IMR-90 (cell line): ENCODE data around the gene TAS2R40. TPM values are rescaled to one million over a fixed set of nuclear protein-coding genes. Genes with fewer than 3 reads are reported as not detected.

Experiments used
- ATAC-seq: fragments of 200-7000 bp; cut with Tn5 transposase; 2 replicates; pipeline ENCODE4 v1.9.1; 2020; ENCODE audit warnings: low read depth, mild to moderate bottlenecking, moderate library complexity
- BruUV-seq: library from RNA; stranded (reverse); fragments of 400-500 nt; replicated peaks from 2 replicates; lab custom pipeline; 2021; lab: Mats Ljungman, UMichigan
- CTCF ChIA-PET: fragments of 300-600 bp; formaldehyde crosslinking; extraction: SDS; loops from one replicate; lab custom pipeline; 2021; ENCODE audit warnings: antibody characterized with exemption; lab: Yijun Ruan, JAX
- POLR2A ChIA-PET: fragments of 300-600 bp; sonication (Branson Sonifier 250); formaldehyde crosslinking; loops from one replicate; lab custom pipeline; 2022; ENCODE audit warnings: antibody characterized with exemption; ENCODE audit not compliant: unreplicated experiment; lab: Charles Lee
- DNase-seq: peaks from one replicate; pipeline ENCODE4 v3.0.0; 2013
- H2AFZ ChIP-seq: replicated peaks from 2 replicates; pipeline ENCODE3; 2013; ENCODE audit warnings: low read length, mild to moderate bottlenecking; ENCODE audit not compliant: poor library complexity
- H2AK5ac ChIP-seq: 2 replicates; pipeline ENCODE4 v1.6.1; 2013; ENCODE audit warnings: low read depth, low read length, inconsistent platforms
- H2AK9ac ChIP-seq: replicated peaks from 2 replicates; pipeline ENCODE3; 2013; ENCODE audit warnings: mild to moderate bottlenecking, low read depth, low read length, moderate library complexity; ENCODE audit not compliant: poor library complexity
- H2BK120ac ChIP-seq: 2 replicates; pipeline ENCODE4 v1.6.1; 2013; ENCODE audit warnings: low read depth, low read length, inconsistent platforms
- H2BK15ac ChIP-seq: 3 replicates; pipeline ENCODE4 v1.6.1; 2013; ENCODE audit warnings: low read depth, low read length, inconsistent platforms
- H2BK20ac ChIP-seq: 2 replicates; pipeline ENCODE4 v1.6.1; 2013; ENCODE audit warnings: low read depth, mild to moderate bottlenecking, inconsistent platforms, low read length, moderate library complexity
- H2BK5ac ChIP-seq: 2 replicates; pipeline ENCODE4 v1.6.1; 2013; ENCODE audit warnings: mild to moderate bottlenecking, low read depth, low read length, inconsistent platforms; ENCODE audit not compliant: poor library complexity, severe bottlenecking
- H3K14ac ChIP-seq: replicated peaks from 2 replicates; pipeline ENCODE4 v1.6.1; 2013; ENCODE audit warnings: low read depth, low read length, inconsistent platforms
- H3K18ac ChIP-seq: 2 replicates; pipeline ENCODE4 v1.6.1; 2013; ENCODE audit warnings: low read depth, low read length, control low read depth
- H3K23ac ChIP-seq: 2 replicates; pipeline ENCODE4 v1.6.1; 2013; ENCODE audit warnings: low read depth, low read length, inconsistent platforms
- H3K27ac ChIP-seq: 2 replicates; pipeline ENCODE4 v1.5.1; 2013; ENCODE audit warnings: mild to moderate bottlenecking, control low read depth, low read length; ENCODE audit not compliant: insufficient read depth
- H3K27me3 ChIP-seq: 2 replicates; pipeline ENCODE4 v1.6.1; 2013; ENCODE audit warnings: low read length; ENCODE audit not compliant: control insufficient read depth, insufficient read depth
- H3K36me3 ChIP-seq: 2 replicates; pipeline ENCODE4 v1.6.1; 2013; ENCODE audit warnings: low read length, mixed read lengths; ENCODE audit not compliant: control insufficient read depth, insufficient read depth
- H3K4ac ChIP-seq: 2 replicates; pipeline ENCODE4 v1.6.1; 2013; ENCODE audit warnings: low read depth, low read length, inconsistent platforms
- H3K4me1 ChIP-seq: 2 replicates; pipeline ENCODE4 v1.6.1; 2013; ENCODE audit warnings: low read length, mixed read lengths; ENCODE audit not compliant: control insufficient read depth, insufficient read depth
- H3K4me2 ChIP-seq: 2 replicates; pipeline ENCODE4 v1.6.1; 2013; ENCODE audit warnings: low read depth, mild to moderate bottlenecking, control low read depth, low read length, moderate library complexity
- H3K4me3 ChIP-seq: 2 replicates; pipeline ENCODE4 v1.5.1; 2013; ENCODE audit warnings: low read depth, mild to moderate bottlenecking, control low read depth, low read length, moderate library complexity; ENCODE audit not compliant: insufficient read depth
- H3K56ac ChIP-seq: 2 replicates; pipeline ENCODE4 v1.6.1; 2013; ENCODE audit warnings: low read length, inconsistent platforms; ENCODE audit not compliant: insufficient read depth; ENCODE audit errors: extremely low read depth
- H3K79me1 ChIP-seq, 2 experiments: 2 replicates each; pipeline ENCODE4 v1.6.1; 2013; ENCODE audit warnings: low read length in 2 of 2, inconsistent platforms in 1 of 2, low read depth in 1 of 2
- H3K9ac ChIP-seq: 2 replicates; pipeline ENCODE4 v1.6.1; 2013; ENCODE audit warnings: low read depth, low read length, control low read depth
- H3K9me1 ChIP-seq: 2 replicates; pipeline ENCODE4 v1.6.1; 2013; ENCODE audit warnings: low read length, inconsistent platforms; ENCODE audit not compliant: insufficient read depth
- H3K9me3 ChIP-seq: 2 replicates; pipeline ENCODE4 v1.6.1; 2013; ENCODE audit warnings: low read length; ENCODE audit not compliant: control insufficient read depth, insufficient read depth
- H4K20me1 ChIP-seq: 2 replicates; pipeline ENCODE4 v1.6.1; 2013; ENCODE audit warnings: low read length, inconsistent platforms; ENCODE audit not compliant: insufficient read depth
- H4K5ac ChIP-seq: 2 replicates; pipeline ENCODE4 v1.6.1; 2013; ENCODE audit warnings: mild to moderate bottlenecking, low read depth, low read length, control low read depth
- H4K8ac ChIP-seq, 2 experiments: 2 replicates each; pipeline ENCODE4 v1.6.1; 2013; ENCODE audit warnings: low read depth in 2 of 2, low read length in 2 of 2, control low read depth in 1 of 2, inconsistent platforms in 1 of 2
- H4K91ac ChIP-seq: 2 replicates; pipeline ENCODE4 v1.6.1; 2013; ENCODE audit warnings: low read depth, low read length, inconsistent platforms; ENCODE audit not compliant: insufficient read depth
- BHLHE40 ChIP-seq: fragments of 150-350 bp; IDR thresholded peaks from 2 replicates; pipeline ENCODE4 v1.6.1; 2016; ENCODE audit warnings: mild to moderate bottlenecking, low read depth, low read length
- CEBPB ChIP-seq: IDR thresholded peaks from 2 replicates; pipeline ENCODE4 v1.6.1; 2012; ENCODE audit warnings: low read depth, low read length, improper control_type of control experiment
- CHD1 ChIP-seq: IDR thresholded peaks from 2 replicates; pipeline ENCODE4 v1.6.1; 2012; ENCODE audit warnings: low read depth, low read length, improper control_type of control experiment
- CTCF ChIP-seq: conservative IDR thresholded peaks from 2 replicates; pipeline ENCODE4 v1.5.1; 2012; ENCODE audit warnings: mild to moderate bottlenecking, low read depth, low read length, improper control_type of control experiment
- MAFK ChIP-seq: IDR thresholded peaks from 2 replicates; pipeline ENCODE4 v1.6.1; 2012; ENCODE audit warnings: low read depth, low read length, improper control_type of control experiment
- MAZ ChIP-seq: IDR thresholded peaks from 2 replicates; pipeline ENCODE4 v1.6.1; 2012; ENCODE audit warnings: low read depth, mild to moderate bottlenecking, low read length, improper control_type of control experiment, moderate library complexity, borderline replicate concordance
- MXI1 ChIP-seq: IDR thresholded peaks from 2 replicates; pipeline ENCODE4 v1.6.1; 2012; ENCODE audit warnings: low read depth, mild to moderate bottlenecking, low read length, moderate library complexity, borderline replicate concordance
- POLR2A ChIP-seq: IDR thresholded peaks from 2 replicates; pipeline ENCODE4 v1.6.1; 2012; ENCODE audit warnings: mild to moderate bottlenecking, low read depth, low read length
- RAD21 ChIP-seq: IDR thresholded peaks from 2 replicates; pipeline ENCODE4 v1.6.1; 2012; ENCODE audit warnings: low read length, improper control_type of control experiment
- RCOR1 ChIP-seq: IDR thresholded peaks from 2 replicates; pipeline ENCODE4 v1.6.1; 2012; ENCODE audit warnings: mild to moderate bottlenecking, low read length, improper control_type of control experiment; ENCODE audit not compliant: insufficient replicate concordance
- RFX5 ChIP-seq: IDR thresholded peaks from 2 replicates; pipeline ENCODE4 v1.8.0; 2012; ENCODE audit warnings: low read depth, mild to moderate bottlenecking, low read length, moderate library complexity
- SMC3 ChIP-seq: fragments of 150-350 bp; IDR thresholded peaks from 2 replicates; pipeline ENCODE4 v1.6.1; 2016; ENCODE audit warnings: low read depth, mild to moderate bottlenecking, antibody characterized with exemption, low read length, moderate library complexity
- USF2 ChIP-seq: fragments of 150-350 bp; IDR thresholded peaks from 2 replicates; pipeline ENCODE4 v1.6.1; 2017; ENCODE audit warnings: mild to moderate bottlenecking, antibody characterized with exemption, low read length, low read depth
- WGBS, 2 experiments: methylation state at CpG; one replicate each; pipeline versions ENCODE4 v1.1.5 to v1.1.7; 2013; ENCODE audit warnings: missing lambda C conversion rate in 2 of 2; ENCODE audit not compliant: insufficient read length in 1 of 2; ENCODE audit errors: extremely low coverage in 2 of 2; 5-methylcytosine and 5-hydroxymethylcytosine counted together
- dilution Hi-C: fragments of 300-500 bp; cut with HindIII; formaldehyde crosslinking; loops from one replicate; pipeline ENCODE4 v1.14.3; 2018; ENCODE audit warnings: low sequenced_read_pairs; ENCODE audit not compliant: unreplicated experiment
- in situ Hi-C: fragments of 300-500 bp; cut with MboI; formaldehyde crosslinking; loops from 3 replicates; pipeline ENCODE4 v1.14.3; 2019; ENCODE audit warnings: low sequenced_read_pairs, inconsistent platforms, mixed read lengths
- intact Hi-C: fragments of 100-400 bp; cut with micrococcal nuclease; formaldehyde crosslinking; loops from 2 replicates; pipeline ENCODE4 v1.10.0; 2022
- polyA plus RNA-seq, 3 experiments: library from polyadenylated mRNA; depleted of rRNA; stranded (reverse); fragments of >200 nt; gene quantifications; 2 replicates each; pipeline ENCODE4 v1.2.3, GENCODE V29; 2012; ENCODE audit warnings: low replicate concordance in 1 of 3
- total RNA-seq: library from RNA; depleted of rRNA; stranded (reverse); fragments of >200 nt; gene quantifications from 2 replicates; pipeline ENCODE4 v1.2.3, GENCODE V29; 2012
- TF ChIP-seq, protein P1 (sequence below): fragments of 150-350 bp; IDR thresholded peaks from 2 replicates; pipeline ENCODE4 v1.6.1; 2016; ENCODE audit warnings: low read depth, mild to moderate bottlenecking, low read length, moderate library complexity, borderline replicate concordance

TAS2R40 gene
- total and polyA plus RNA-seq, 2 of the 4 experiments (the other 2 are of a cell fraction) = not detected

DNA sequence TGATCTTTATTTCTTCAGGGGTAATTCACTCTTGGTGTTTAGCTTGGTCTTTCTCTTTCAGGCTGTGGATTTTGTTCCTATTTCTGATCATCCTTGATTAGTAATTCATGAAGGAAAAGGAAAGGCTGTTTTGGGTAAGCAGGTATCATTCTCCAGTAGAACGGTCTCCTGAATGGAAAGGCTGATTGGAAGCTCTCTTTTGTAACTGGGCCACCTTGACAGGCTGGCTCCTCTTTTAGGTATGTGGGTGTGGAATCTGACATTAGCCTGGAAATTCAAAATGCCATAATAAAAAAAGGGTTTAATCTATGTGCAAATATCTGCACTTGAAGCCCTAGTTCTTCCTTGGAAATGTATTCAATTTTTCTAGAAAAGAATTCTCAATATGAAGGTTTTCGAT lies 19.7 kb upstream of the TAS2R40 start:
- Histone ChIP-seq H2BK15ac (no peak overlapping the region), H3K4ac (no peak overlapping the region), H2AFZ (no peak overlapping the region), H3K9me1 (no peaks in the 10 kb centered on the region), H3K14ac (no peak overlapping the region), H4K8ac (no peak overlapping the region), H3K36me3 (no peaks in the 10 kb centered on the region), H4K91ac (no peak overlapping the region), H3K79me1 (no peaks in the 10 kb centered on the region), H2BK5ac (no peak overlapping the region), H3K27me3 (no peaks in the 10 kb centered on the region), H2BK20ac (no peak overlapping the region), H3K27ac (no peak overlapping the region), H3K4me3 (no peak overlapping the region), H3K18ac (no peak overlapping the region), H2AK9ac (no peak overlapping the region), H3K9me3 (no peaks in the 10 kb centered on the region), H3K56ac (no peak overlapping the region), H4K20me1 (no peaks in the 10 kb centered on the region), H4K5ac (no peak overlapping the region), H3K23ac (no peak overlapping the region), H3K4me2 (no peak overlapping the region), H2AK5ac (no peak overlapping the region), H2BK120ac (no peak overlapping the region), H3K4me1 (no peaks in the 10 kb centered on the region), H3K9ac (no peak overlapping the region)
- CTCF ChIA-PET = interaction anchor here (0.6 to 2.6 kb wide), 2 partner anchors 9 to 13 kb away, joined by 4 to 13 read pairs; no protein-coding TSS in a partner anchor
- dilution Hi-C loops = no loop called here
- POLR2A ChIA-PET = no interaction called here
- TF ChIP-seq MAFK (no peak), CTCF (no peak), RCOR1 (no peak), MXI1 (no peak), RFX5 (no peak), POLR2A (no peak), SMC3 (no peak), CHD1 (no peak), CEBPB (no peak), USF2 (no peak), BHLHE40 (no peak), MAZ (no peak), RAD21 (no peak)
- TF ChIP-seq, protein P1, sequence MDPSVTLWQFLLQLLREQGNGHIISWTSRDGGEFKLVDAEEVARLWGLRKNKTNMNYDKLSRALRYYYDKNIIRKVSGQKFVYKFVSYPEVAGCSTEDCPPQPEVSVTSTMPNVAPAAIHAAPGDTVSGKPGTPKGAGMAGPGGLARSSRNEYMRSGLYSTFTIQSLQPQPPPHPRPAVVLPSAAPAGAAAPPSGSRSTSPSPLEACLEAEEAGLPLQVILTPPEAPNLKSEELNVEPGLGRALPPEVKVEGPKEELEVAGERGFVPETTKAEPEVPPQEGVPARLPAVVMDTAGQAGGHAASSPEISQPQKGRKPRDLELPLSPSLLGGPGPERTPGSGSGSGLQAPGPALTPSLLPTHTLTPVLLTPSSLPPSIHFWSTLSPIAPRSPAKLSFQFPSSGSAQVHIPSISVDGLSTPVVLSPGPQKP = no peak
- DNase-seq = no peak
- in situ Hi-C loops = loop anchor here (25.0 kb wide), 1 partner anchor 865 kb away; no protein-coding TSS in a partner anchor
- no CpG with 5 or more reads among the region's 2 CpGs for WGBS, 2 experiments
- BruUV-seq = no TSS peak
- no peak for ATAC-seq
- intact Hi-C loops = no loop called here
